GM19351 (cell line): ENCODE data around the gene SLC27A5.
"Not testable (repeated sequence)": the region's sequence is repeated elsewhere in the genome, so short reads cannot be mapped to it uniquely, and the experiment has no call there.

Source experiments
- ATAC-seq: cut with Tn5 transposase; IDR thresholded peaks from one replicate; pipeline ENCODE4 v1.9.1; 2021; ENCODE audit warnings: mild to moderate bottlenecking, moderate library complexity; ENCODE audit not compliant: unreplicated experiment

SLC27A5 gene

DNA sequence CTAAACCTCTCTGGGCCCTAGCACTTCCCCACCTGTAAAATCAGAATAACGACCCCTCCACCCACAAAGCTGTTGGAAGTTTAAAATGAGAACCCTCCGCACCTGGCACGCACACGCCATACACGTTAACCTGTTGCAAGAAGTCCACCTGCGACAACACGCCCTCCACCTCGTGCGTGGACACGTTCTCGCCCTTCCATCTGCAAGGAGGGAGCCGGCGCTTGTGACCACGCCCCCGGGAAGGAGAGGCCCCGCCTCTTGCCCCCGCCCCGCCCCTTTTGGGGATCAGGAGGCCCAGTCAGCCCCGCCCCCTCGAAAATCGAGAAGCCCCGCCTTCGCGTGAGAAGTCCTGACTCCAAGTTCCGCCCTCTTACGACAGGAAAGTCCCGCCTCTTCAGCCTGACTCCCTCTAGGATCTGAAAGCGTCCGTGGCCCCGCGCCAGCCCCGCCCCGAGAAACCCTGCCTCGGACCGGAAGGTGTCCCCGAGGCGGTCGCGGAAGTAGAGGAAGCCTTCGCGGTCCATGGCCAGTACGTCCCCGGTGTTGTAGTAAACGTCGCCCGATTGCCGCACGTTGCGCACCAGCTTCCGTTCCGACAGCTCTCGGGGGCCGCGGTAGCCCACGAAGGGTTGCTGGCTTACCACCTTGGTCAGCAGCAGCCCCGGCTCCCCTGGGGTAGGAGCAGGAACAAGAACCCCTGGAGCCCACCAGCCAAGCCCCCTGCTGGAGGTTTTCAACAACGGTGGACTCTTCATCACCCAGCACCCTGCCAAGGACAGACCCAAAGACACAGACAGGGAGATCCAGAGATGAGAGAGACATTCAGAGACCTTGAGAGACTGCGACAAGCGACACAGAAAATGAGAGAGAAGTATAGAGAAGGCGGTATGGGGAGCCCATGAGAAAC is 12.5 kb downstream of the SLC27A5 start:
- ATAC-seq = peak; percentile 92

DNA sequence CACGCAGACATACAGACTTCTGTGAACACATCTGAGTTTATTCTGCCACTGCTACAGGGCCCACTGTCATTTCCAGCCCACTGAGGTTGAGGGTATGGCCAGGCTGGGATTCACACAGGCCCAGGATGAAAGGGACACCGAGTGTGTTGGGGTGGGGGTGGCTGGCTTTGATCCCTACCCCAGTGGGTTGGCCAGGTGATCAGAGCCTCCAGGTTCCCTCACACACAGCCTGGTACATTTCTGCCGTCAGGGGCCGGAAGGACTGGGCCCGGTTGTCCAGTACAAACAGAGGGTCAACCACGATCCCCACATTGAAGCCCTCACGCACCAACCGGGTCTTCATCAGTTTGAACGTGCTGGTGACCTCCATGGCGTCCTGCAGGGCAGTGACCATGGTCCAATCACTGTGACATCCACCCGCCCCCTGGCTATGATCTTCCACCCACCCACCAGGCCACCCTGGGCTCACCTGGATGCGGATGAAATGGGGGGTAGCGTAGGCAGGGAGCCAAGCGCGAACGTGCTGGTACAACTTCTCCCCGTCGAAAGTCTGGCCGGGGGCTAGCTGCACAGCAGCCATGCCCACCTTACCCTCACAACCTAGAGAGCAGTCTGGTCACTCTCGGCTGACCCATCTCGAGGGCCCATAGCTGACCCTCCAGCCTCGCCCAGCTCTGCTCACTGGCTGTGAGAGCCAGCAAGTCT is 13.3 kb downstream of the SLC27A5 start:
- no peak for ATAC-seq

DNA sequence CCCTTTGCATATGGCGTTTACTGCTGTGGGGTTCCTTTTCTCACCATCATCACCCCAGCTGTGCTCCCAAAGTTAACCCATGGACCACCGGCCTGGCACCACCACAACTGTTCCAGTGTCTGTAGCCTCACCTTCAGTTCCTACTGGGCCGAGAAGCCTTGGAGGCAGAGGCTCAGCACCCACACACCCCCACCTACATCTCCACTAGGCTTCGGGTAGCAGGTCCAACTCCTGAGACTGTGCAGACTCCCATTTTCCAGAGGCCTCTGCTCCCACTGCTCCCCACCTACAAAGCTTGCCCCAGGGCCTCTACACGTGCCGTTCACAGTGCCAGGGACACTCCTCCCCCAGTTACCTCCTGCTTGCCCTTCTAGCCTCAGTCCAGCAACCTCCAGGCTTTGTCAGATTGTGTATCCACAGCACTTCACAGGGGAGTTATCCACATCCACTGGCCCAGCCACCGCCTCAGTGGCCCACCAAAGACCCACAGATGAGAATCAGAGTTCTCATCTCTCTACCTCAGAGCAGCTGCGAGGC is 14.1 kb downstream of the SLC27A5 start:
- ATAC-seq = no peak

DNA sequence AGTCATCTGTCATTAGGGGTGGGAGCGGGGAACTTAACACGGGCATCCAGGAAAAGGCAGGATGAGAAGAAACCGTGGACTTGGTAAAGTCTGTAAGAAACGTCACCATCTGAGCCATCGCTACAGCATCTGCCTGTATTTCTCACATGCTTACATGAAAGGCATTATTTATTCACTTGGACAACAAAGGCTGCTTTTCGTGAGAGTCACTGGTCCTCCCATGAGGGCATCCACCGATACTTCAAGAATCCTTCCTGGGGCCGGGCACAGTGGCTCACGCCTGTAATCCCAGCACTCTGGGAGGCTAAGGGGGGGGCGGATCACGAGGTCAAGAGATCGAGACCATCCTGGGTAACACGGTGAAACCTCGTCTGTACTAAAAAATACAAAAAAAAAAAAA is 19.5 kb downstream of the SLC27A5 start:
- ATAC-seq = no peak

DNA sequence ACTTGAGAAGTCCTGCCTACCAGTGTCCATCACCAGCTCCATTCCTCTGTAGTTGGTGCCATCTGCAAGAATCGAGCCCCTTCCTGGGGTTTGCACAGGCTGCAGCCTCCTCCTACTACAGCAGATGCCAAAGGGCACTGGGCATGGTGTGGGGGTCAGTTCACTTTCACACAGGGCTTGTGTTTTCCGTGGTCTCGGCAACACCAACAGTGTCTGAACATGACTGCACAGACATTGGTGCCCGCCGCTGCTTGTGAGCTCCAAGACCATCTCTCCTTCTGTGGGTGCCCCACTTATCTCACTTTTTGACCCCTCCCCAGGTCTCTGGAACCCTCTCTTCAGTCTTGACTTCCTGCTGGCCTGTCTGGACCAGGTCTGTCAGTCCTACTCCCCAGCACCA is 20.4 kb downstream of the SLC27A5 start:
- no peak for ATAC-seq

DNA sequence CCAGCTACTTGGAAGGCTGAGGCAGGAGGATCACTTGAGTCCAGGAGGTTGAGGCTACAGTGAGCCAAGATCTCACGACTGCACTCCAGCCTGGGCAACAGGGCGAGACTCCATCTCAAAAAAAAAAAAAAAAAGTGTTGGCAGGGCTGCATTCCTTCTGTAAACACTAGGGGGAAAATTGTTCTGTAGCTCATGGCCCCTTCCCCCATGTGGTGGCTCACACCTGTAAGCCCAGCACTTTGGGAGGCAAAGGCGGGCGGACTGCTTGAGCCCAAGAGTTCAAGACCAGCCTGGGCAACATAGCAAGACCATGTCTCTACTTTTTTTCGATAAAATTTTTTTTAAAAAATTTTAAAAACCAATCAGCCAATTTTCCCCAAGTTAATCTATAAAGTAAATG is 27.4 kb downstream of the SLC27A5 start:
- not testable (repeated sequence) for ATAC-seq

DNA sequence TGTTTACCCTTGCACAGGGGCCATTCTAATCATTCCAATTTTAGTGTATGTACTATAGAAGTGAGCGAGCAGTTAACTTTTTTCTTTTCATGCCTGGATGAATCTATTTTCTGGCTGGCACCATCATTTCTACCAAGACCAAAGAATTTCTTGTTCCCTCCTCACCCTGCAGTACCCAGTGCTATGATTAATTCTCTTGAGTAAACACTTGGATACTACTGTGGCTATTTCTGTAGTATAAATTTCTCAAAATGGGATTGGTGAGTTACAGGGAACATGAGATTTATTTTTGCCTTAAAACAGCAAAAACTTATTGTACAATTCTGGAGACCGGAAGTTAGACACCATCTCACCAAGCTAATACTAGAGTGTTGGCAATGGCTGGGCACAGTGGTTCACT is 28.0 kb downstream of the SLC27A5 start:
- ATAC-seq = no peak

DNA sequence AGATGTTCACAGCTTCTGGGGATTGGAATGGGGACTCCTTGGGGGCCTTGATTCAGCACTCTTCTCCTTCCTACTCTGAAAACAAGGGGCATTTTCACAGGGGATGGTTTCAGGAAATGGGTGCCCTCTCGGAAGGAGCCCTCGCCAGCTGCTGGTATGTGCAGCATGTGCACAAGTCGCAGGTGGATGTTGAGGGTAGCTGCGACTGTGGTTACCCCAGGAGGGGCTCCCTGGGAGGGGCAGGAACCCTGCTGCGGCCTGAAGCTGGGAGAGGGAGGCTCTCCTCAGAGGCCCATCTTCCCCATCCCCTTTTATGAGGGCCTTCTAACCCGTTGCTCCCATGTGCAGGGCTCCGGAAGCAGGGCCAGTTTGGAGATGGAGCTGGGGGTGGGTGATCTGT is 29.4 kb downstream of the SLC27A5 start:
- ATAC-seq = no peak

DNA sequence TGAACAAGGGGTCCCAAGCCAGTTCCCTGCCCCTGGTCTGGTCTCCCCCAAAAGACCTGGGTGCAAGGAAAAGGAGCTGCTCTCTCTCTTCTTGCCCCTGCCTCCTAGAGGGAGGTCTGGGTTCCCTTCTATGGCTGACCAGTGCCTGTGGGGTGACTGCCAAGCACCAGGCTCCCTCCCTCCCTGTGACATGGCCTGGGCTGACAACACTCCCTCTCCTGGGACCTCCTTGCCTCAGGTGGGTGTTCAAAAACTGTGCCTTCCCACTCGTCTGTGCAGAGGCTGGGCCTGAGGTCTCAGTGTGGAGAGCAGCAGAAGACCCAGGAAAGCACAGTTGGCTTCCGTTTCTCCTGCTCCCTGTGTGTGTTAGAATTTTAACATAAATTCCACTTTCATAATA is 31.0 kb downstream of the SLC27A5 start:
- ATAC-seq = no peak

DNA sequence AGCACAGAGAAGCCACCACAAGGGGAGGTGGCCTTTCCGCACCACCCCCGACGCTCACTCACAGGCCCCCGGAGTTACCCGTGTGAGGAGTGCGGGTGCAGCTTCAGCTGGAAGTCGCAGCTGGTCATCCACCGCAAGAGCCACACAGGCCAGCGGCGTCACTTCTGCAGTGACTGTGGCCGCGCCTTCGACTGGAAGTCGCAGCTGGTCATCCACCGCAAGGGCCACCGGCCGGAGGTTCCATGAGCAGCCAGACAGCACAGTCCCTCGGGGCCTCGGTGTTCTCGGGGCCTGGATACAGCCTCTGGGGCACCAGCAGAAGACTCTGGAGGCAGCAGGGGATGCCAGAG is 31.3 kb downstream of the SLC27A5 start:
- ATAC-seq = no peak

DNA sequence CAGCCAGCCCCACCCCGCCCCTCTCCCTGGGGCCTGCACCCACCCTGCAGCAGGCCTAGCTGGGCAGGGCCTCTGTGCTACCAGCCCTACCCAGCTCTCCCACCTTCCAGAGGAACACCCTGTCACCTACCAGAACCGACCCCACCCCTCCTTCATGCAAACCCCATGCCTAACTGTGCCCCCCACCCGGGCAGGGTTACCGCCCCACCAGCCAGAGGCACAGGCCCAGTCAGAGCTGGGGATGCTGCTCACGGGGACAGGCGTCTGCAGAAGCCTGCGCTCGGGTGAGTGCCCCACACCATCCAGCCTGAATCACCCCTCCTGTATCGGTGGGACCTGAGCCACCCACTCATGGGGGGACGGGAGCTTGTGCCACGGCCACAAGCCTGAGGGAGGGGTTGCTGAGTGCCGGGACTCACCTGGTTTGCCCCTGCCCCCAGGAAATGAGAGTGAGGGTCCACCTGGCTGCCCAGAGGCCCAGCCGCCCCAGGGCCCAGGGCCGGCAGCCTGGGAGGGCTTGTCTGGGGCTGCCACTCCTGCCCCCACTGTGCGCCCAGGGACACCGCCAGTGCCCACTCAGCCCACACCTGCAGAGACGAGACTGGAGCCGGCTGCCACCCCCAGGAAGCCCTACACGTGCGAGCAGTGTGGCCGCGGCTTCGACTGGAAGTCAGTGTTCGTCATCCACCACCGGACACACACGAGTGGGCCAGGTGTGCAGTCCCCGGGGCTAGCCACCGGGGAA is 31.9 kb downstream of the SLC27A5 start:
- no peak for ATAC-seq

DNA sequence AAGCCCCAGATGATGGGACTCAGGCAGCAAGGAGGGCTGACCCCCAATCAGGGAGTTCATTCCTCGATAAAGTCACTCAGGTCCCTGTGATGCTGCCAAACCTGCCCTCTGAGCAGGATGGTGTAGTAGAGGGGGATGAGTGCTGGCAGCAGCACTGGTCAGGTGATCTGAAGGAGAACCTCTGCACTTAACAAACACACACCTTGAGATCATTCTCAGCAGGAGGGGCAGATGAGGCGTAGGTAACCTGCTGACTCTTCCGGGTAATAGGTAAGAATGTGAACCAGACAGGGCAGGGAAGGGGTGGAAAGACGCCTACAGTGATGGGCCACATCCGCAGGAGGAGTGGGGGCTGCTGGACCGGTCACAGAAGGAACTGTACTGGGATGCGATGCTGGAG is 32.5 kb downstream of the SLC27A5 start:
- ATAC-seq = no peak

DNA sequence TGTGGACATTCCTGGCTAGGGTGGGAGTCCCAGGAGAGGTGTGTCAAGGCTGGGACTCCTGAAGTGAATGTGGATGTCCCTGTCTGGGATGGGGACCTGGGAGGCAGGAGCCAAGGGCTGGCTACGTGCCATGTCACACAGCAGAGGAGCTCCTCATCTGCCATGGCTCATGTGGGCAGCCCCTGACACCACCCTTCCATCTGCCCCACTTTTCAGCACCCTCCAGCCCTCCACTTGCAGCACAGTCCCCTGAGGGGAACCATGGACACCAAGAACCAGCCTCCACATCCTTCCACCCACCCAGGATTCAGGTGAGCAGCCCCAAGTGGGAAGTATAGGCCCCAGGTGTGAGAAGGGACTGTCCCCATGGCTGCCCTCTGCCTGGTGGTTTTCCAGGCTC is 33.9 kb downstream of the SLC27A5 start:
- ATAC-seq = no peak

DNA sequence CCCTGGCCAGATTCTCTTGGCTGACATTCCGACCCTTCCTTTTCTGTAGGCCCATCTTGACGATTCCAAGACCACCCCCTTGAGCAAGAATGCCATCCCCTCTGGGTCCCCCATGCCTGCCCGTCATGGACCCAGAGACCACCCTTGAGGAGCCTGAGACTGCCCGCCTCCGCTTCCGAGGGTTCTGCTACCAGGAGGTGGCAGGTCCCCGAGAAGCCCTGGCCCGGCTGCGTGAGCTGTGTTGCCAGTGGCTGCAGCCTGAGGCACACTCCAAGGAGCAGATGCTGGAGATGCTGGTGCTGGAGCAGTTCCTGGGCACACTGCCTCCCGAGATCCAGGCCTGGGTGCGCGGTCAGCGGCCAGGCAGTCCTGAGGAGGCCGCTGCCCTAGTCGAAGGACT is 34.7 kb downstream of the SLC27A5 start:
- ATAC-seq = no peak

DNA sequence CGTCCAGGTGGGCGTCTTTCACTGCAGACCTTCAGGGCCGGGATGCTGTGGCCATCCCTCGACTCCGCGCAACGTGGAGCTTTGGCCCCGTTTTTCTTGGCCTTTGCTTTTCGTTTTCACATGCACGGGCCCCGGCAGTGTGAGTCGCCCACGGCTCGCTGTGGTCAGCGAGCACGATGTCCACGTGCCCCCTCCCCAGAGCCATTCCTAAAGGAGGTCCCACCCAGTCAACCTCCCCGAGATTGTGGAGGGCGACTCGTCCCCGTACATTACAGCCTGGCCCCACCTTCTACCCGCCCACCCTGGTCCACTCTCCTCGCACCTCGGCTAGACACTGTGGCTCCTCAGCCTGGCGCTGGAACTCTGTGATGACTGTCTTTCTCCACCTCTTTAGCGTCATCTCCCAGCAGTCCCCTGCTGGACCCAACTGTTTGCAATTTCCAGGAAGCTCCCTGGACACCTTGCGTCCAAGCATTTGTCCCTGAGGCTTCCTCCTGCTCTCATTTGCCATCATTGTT is 35.2 kb downstream of the SLC27A5 start:
- no peak for ATAC-seq

DNA sequence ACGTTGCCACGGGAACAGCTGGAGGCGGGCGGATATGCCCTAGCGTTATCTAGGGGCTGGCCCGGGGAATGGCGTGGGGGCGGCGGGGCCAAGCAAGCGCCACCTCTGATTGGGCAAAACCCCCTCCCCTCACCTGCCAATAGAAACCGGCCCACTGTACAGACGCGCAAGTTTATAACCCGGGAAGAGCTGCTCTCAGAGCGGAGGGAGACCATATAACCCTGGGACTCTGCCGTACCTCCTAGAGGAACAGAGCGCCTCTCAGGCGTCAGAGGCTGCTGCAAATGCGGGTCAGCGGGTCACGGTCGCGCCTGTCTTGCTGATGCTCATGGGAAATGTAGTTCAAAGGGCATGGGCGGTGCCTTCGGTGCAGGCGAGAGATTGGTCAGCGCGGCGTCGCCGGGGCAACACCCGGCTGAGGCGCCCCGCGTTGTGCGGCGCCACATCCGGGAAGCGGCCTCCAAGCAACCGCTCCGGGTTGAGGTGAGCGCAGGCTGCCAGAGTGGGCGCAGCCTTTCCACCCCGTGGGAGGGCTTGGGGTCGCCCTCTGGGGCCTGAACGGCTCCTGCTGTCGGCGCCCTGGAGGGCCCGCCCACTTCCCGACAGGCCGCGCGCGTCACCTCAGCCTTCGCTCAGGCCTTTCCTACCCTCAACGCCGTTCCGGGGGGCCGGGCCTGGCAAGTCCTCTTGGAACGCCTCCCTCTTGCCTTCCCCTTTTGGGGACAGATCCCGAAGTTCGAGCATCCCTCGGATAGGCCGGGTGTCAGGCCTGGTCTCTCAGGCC is 35.9 kb downstream of the SLC27A5 start, which contains the start of gene ZNF446:
TSS of gene ZNF446 (plus strand) at position 639 of the 784 bp plus-strand sequence. CDS start 867 bp downstream, outside the sequence.
- peak; percentile 78 for ATAC-seq

DNA sequence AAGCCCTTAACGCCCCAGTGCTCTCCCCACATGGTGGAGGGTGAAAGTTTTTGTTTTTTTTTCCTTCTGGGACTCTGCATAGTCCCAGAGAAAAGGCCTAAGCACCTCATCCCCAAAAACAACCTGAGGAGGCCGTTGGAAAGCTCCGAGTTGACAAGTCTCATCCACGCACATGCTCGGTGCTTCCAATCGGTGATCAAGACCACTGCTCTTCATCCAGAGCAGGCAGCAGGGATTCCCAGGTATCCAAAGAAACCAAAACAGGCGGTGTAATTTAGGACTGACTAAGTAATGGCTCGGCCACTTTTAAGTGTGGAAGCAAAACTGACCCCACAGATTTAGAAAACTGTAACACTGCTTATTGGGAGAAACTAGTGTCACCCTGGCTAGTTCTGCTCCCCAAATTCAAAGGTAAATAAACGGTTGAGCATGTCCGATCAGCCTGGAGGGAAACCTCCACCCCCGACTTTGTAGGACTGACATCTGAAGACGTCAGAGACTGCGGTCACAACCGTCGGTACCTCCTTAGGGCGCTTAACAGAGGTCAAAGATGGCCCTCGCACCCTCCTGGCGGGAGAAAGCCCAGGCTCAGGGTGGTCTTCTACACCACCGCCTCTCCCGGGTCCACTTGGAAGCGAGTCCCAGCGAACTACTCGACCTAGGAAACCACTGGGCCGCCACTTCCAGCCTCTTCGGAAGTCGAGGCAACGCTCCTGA is 36.6 kb downstream of the SLC27A5 start:
- ATAC-seq = peak; percentile 24

DNA sequence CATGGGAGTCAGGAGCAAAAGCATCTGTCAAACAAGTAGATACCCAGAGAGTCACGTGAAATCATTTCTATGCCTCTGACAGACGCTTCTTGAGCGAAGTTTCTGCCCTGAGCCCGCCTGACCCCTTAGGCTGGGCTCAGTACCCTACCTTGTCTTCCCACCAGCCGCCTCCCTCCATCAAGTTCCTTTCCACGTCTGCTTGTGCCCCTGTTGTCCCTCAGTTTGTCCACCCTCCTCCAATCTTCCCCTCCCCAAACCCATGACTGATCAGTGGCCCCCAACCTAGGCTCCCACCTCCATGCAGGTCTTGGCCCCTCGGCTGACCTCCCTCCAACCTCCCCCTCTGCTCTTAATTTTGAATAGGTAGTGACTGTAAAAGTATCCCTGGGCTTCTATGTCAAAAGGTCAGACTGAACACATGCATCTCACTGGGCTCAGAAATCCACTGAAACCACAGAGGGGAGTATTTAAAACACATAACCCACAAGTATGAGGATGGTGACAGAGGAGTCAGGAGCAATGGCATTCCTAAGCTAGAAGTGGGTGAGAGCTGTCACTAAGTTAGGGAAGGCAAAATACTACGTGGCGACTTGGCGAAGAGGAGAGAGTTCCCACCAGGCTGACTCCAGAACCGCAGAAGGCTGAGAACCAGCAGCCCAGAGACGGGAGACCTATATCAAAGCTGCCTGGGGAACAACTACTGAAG is 37.3 kb downstream of the SLC27A5 start:
- ATAC-seq = no peak

DNA sequence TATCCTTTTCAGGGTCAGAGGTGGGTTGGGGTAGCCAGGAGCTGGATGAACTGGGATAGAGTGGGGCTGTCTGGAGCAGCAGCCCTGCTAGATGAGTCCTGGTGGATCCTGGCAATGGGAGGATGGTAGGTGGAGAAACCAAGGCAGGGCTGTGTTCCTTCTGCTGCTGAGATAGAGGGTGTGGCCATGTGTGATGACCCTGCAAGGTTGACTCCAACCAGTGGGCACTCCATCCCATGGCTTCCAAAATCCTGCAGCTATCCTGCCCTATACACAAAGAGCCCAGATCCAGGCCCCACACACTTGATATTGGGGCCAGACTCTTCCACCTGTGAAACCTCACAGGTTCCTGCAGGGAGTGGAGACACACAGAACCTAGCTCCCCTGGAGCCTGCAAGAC is 38.0 kb downstream of the SLC27A5 start:
- ATAC-seq = no peak
